Kidney (tissue), 14 donors: ENCODE measurements around the gene TRIML2. TPM values are rescaled to one million over a fixed set of nuclear protein-coding genes. Genes with fewer than 3 reads are reported as not detected.
A peak's percentile ranks its signal among the peaks of the same experiment; 100 is the strongest.

Source experiments
- DNase-seq, 5 donors: peaks; one replicate each; pipeline ENCODE4 v3.0.0-alpha.2; 2013 to 2020
- FAIRE-seq: peaks from 2 replicates; lab custom pipeline; 2012; peaks lifted over from hg19 to GRCh38; lab: Jason Lieb, UNC
- H3K27ac ChIP-seq, 2 donors: one replicate each; pipeline ENCODE4 v1.7.0; 2013; ENCODE audit warnings: low read depth in 2 of 2, low read length in 2 of 2, inconsistent platforms in 1 of 2
- H3K27me3 ChIP-seq: one replicate; pipeline ENCODE4 v1.7.1; 2013; ENCODE audit warnings: low read length, inconsistent platforms; ENCODE audit not compliant: control insufficient read depth, insufficient read depth
- H3K36me3 ChIP-seq, 3 donors: one replicate each; pipeline versions ENCODE4 v1.7.0 to v1.7.1; 2013; ENCODE audit warnings: low read length in 3 of 3, control low read depth in 1 of 3, inconsistent platforms in 1 of 3; ENCODE audit not compliant: insufficient read depth in 3 of 3, control insufficient read depth in 2 of 3
- H3K4me1 ChIP-seq, 3 donors: one replicate each; pipeline versions ENCODE4 v1.7.0 to v1.7.1; 2013; ENCODE audit warnings: low read length in 3 of 3, inconsistent platforms in 1 of 3, low read depth in 1 of 3; ENCODE audit not compliant: control insufficient read depth in 2 of 3, insufficient read depth in 2 of 3
- H3K4me3 ChIP-seq, 3 donors: one replicate each; pipeline versions ENCODE4 v1.7.0 to v1.8.1; 2013; ENCODE audit warnings: low read length in 3 of 3, control low read depth in 1 of 3, inconsistent platforms in 1 of 3
- H3K9ac ChIP-seq, 3 donors: one replicate each; pipeline versions ENCODE4 v1.7.0 to v1.7.1; 2013; ENCODE audit warnings: low read length in 3 of 3, control low read depth in 1 of 3, inconsistent platforms in 1 of 3
- H3K9me3 ChIP-seq, 3 donors: one replicate each; pipeline versions ENCODE4 v1.7.0 to v1.7.1; 2013; ENCODE audit warnings: low read length in 3 of 3, control low read depth in 1 of 3, inconsistent platforms in 1 of 3; ENCODE audit not compliant: control insufficient read depth in 2 of 3, insufficient read depth in 1 of 3
- intact Hi-C: fragments of 100-400 bp; cut with DNase I; formaldehyde crosslinking; loops from one replicate; pipeline ENCODE4 v1.11.1; 2022
- polyA plus RNA-seq: library from polyadenylated mRNA; stranded (reverse); fragments of 350-450 nt; fragmentation: Illumina TruSeq; extraction: RNeasy Lipid Tissue Mini Kit (QIAGEN cat#74804); gene quantifications from one replicate; pipeline ENCODE4 v1.2.3, GENCODE V29; 2014; ENCODE audit warnings: low read depth, low replicate concordance; ENCODE audit not compliant: insufficient read depth
- total RNA-seq: library from RNA; stranded (reverse); fragmentation: NEBNext Ultra II Directional; extraction: Animal tissue kit (Norgen Biotek cat#: 25700); gene quantifications from one replicate; pipeline ENCODE4 v1.2.1, GENCODE V29; 2021
- TF ChIP-seq, protein P1 (sequence below): IDR thresholded peaks from 3 replicates; pipeline ENCODE4 v1.5.1; 2012; ENCODE audit warnings: mild to moderate bottlenecking, moderate library complexity, borderline replicate concordance; ENCODE audit not compliant: insufficient read depth; ENCODE audit errors: extremely low read depth
- donor health status: control.
- donor health status: control.
- donor health status: control.
- donor health status: control.
- donor health status: control.
- donor health status: DM: yes; HTN: yes; CAD: no.
- donor health status: Normal renal cell carcinoma (clear cell type).

Gene TRIML2
- total and polyA plus RNA-seq, 2 donors from 2014 or later: not detected

DNA sequence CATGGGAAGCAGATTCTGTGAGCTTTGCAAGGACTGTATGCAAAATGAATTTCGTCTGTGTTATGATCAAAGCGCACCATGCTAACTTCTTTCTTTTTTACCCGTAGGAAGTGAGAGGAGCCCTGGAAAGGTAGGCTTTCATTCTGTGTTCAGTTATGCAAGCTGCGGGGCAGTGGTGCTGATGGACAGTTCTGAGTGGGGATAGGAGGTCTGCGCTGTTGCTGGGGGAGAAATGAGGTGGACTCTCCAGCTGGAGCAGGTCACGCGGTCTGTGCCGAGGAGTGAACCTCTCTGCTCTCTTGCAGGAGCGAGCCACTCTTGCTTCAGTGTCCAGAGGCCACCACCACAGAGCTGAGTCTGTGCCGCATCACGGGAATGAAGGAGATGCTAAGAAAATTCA is 34.3 kb upstream of the TRIML2 start:
- no peak for FAIRE-seq

DNA sequence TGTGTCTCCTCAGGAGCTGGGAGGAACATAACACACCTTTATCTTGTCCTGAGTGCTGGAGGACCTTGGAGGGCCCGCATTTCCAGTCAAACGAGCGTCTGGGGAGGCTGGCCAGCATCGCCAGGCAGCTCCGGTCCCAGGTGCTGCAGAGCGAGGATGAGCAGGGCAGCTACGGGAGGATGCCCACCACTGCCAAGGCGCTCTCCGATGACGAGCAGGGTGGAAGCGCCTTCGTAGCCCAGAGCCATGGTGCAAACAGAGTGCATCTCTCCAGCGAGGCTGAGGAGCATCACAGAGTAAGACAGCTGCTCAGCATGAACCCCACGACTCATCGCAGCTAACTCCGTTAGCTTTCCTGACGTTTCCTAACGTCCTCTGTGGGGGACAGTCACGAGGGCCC is 30.3 kb upstream of the TRIML2 start:
- FAIRE-seq: no peak
- DNase-seq: no peak
- Histone ChIP-seq H3K4me1 (no peaks in the 10 kb centered on the region), H3K27ac (no peak overlapping the region), H3K36me3 (no peaks in the 10 kb centered on the region), H3K4me3 (no peak overlapping the region), H3K9ac (no peak overlapping the region), H3K27me3 (no peaks in the 10 kb centered on the region), H3K9me3 (no peaks in the 10 kb centered on the region)
- intact Hi-C loops: no loop called here
- TF ChIP-seq, protein P1, sequence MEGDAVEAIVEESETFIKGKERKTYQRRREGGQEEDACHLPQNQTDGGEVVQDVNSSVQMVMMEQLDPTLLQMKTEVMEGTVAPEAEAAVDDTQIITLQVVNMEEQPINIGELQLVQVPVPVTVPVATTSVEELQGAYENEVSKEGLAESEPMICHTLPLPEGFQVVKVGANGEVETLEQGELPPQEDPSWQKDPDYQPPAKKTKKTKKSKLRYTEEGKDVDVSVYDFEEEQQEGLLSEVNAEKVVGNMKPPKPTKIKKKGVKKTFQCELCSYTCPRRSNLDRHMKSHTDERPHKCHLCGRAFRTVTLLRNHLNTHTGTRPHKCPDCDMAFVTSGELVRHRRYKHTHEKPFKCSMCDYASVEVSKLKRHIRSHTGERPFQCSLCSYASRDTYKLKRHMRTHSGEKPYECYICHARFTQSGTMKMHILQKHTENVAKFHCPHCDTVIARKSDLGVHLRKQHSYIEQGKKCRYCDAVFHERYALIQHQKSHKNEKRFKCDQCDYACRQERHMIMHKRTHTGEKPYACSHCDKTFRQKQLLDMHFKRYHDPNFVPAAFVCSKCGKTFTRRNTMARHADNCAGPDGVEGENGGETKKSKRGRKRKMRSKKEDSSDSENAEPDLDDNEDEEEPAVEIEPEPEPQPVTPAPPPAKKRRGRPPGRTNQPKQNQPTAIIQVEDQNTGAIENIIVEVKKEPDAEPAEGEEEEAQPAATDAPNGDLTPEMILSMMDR: no peak

More for the DNA sequence above, 34.3 kb upstream of the TRIML2 start:
- Histone ChIP-seq H3K4me3 (no peak overlapping the region), H3K27me3 (no peaks in the 10 kb centered on the region), H3K36me3 (no peaks in the 10 kb centered on the region), H3K9me3 (no peaks in the 10 kb centered on the region), H3K4me1 (no peaks in the 10 kb centered on the region), H3K9ac (no peak overlapping the region), H3K27ac (no peak overlapping the region)
- peak in 4 of 5 donors; percentile 33 to 52 (median 42) for DNase-seq
- TF ChIP-seq, protein P1: no peak
- intact Hi-C loops: no loop called here

DNA sequence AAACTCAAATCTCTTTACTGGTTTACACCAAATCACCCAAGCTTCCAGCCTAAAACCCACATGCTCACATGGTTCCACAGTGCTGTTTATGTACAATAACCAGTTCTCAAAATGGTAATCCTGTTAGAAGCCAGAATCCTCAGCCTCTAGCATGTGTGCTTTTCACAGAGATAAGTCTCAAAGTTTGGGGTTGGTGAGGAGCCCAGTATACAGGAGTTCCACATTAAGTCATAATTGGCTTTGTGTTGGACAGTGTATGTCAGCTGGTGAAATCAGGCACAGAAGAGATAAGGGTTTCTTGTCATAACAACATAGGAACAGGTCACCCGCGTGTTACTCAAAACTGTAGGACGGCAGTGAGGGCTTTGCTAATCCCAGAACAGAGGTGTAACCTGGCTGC is 29.7 kb upstream of the TRIML2 start, which contains the start of gene TRIML1:
TRIML1 (plus strand) TSS at position 301 of the 400 bp plus-strand sequence. CDS start 118 bp downstream, outside the sequence.
- no peaks in the 10 kb centered on the region for H3K4me1 ChIP-seq
- no peaks in the 10 kb centered on the region for H3K9me3 ChIP-seq
- TF ChIP-seq, protein P1: no peak
- intact Hi-C loops: no loop called here
- DNase-seq (no peak), FAIRE-seq (no peak)
- no peak within 1 kb of the TSS for H3K4me3 ChIP-seq
- no peak within 1 kb of the TSS for H3K9ac ChIP-seq
- H3K27me3 ChIP-seq: no peaks in the 10 kb centered on the region
- H3K27ac ChIP-seq: no peak within 1 kb of the TSS
- no peaks in the 10 kb centered on the region for H3K36me3 ChIP-seq

DNA sequence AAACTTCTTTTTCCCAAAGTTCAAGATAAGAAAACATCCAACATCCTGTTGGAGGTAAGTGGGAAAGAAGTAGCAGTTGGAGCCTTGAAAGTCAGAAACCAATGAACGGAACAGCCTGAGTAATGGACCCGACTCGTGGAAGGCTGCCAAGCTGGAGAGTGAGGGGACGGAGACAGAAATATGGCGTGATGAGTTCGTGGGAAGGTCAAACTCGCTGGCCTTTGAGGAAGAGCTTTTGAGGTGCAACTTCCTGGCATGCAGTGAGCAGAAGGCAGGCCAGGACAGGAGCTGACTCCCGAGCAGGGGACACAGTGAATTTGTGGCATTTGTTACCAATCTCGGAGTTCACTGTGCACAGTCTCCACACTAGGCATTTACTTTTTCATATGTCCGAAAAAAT is 28.8 kb upstream of the TRIML2 start:
- H3K9me3 ChIP-seq: no peaks in the 10 kb centered on the region
- FAIRE-seq (no peak), DNase-seq (peak in 2 of 5 donors; percentile 13 to 41)
- no peak overlapping the region for H3K9ac ChIP-seq
- TF ChIP-seq, protein P1: no peak
- no peak overlapping the region for H3K27ac ChIP-seq
- H3K4me3 ChIP-seq: no peak overlapping the region
- H3K36me3 ChIP-seq: no peaks in the 10 kb centered on the region
- H3K27me3 ChIP-seq: no peaks in the 10 kb centered on the region
- no peaks in the 10 kb centered on the region for H3K4me1 ChIP-seq
- intact Hi-C loops: no loop called here
